ENCODE measurements around the gene GPR153. TPM values are rescaled to one million over a fixed set of nuclear protein-coding genes. Genes with fewer than 3 reads are reported as not detected.

GPR153 gene
- polyA plus RNA-seq, 1 donor from 2014 or later, result 26.9 TPM

DNA sequence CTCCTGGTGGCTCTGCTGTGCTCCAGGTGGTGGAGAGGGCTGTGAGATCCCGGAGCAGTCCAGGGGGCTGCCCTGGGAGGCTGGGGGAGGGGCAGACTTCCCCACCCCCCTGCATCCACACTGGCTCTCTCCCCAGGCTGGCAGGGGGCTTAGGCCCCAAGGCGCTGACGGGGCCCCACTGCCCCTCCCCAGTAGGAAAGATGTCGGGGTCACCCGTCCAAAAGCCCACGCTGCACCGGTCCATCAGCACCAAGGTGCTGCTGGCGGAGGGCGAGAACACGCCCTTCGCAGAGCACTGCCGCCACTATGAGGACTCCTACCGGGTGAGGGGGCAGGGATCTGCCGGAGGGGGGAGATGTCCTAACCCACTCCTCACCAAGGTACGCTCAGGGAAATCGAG, 49.2 kb downstream of the GPR153 start:
- Histone ChIP-seq H3K4me3 (ENCODE audit: low read length) (no peak overlapping the region), H3F3A (ENCODE audit: insufficient read depth, low read length, poor library complexity, severe bottlenecking) (no peaks in the 10 kb centered on the region), H3K79me2 (replicated peaks; ENCODE audit: insufficient read depth, low read length) (no peaks in the 10 kb centered on the region), H3K9ac (ENCODE audit: low read length) (no peak overlapping the region), H3K9me3 (ENCODE audit: low read length) (no peaks in the 10 kb centered on the region), H4K20me1 (ENCODE audit: insufficient read depth) (no peaks in the 10 kb centered on the region), H2AFZ (ENCODE audit: low read depth, low read length) (no peak overlapping the region), H3K36me3 (ENCODE audit: insufficient read depth, low read length) (no peaks in the 10 kb centered on the region), H3K27ac (ENCODE audit: low read length) (no peak overlapping the region), H3K4me2 (ENCODE audit: low read length) (no peak overlapping the region), H3K27me3 (ENCODE audit: insufficient read depth, low read depth, low read length) (peaks cover 21% of the 10 kb centered on the region), H3K9me2 (ENCODE audit: insufficient read depth, low read length) (no peaks in the 10 kb centered on the region)
- TF ChIP-seq TAF1 (IDR thresholded peaks at IDR 0.05; ENCODE audit: low read depth), result no peak
- TF ChIP-seq, protein P1, sequence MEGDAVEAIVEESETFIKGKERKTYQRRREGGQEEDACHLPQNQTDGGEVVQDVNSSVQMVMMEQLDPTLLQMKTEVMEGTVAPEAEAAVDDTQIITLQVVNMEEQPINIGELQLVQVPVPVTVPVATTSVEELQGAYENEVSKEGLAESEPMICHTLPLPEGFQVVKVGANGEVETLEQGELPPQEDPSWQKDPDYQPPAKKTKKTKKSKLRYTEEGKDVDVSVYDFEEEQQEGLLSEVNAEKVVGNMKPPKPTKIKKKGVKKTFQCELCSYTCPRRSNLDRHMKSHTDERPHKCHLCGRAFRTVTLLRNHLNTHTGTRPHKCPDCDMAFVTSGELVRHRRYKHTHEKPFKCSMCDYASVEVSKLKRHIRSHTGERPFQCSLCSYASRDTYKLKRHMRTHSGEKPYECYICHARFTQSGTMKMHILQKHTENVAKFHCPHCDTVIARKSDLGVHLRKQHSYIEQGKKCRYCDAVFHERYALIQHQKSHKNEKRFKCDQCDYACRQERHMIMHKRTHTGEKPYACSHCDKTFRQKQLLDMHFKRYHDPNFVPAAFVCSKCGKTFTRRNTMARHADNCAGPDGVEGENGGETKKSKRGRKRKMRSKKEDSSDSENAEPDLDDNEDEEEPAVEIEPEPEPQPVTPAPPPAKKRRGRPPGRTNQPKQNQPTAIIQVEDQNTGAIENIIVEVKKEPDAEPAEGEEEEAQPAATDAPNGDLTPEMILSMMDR (IDR thresholded peaks at IDR 0.05; ENCODE audit: poor library complexity, severe bottlenecking), result no peak
- TF ChIP-seq MXI1 (conservative IDR thresholded peaks at IDR 0.05; ENCODE audit: poor library complexity, severe bottlenecking), result no peak
- TF ChIP-seq, protein P2, sequence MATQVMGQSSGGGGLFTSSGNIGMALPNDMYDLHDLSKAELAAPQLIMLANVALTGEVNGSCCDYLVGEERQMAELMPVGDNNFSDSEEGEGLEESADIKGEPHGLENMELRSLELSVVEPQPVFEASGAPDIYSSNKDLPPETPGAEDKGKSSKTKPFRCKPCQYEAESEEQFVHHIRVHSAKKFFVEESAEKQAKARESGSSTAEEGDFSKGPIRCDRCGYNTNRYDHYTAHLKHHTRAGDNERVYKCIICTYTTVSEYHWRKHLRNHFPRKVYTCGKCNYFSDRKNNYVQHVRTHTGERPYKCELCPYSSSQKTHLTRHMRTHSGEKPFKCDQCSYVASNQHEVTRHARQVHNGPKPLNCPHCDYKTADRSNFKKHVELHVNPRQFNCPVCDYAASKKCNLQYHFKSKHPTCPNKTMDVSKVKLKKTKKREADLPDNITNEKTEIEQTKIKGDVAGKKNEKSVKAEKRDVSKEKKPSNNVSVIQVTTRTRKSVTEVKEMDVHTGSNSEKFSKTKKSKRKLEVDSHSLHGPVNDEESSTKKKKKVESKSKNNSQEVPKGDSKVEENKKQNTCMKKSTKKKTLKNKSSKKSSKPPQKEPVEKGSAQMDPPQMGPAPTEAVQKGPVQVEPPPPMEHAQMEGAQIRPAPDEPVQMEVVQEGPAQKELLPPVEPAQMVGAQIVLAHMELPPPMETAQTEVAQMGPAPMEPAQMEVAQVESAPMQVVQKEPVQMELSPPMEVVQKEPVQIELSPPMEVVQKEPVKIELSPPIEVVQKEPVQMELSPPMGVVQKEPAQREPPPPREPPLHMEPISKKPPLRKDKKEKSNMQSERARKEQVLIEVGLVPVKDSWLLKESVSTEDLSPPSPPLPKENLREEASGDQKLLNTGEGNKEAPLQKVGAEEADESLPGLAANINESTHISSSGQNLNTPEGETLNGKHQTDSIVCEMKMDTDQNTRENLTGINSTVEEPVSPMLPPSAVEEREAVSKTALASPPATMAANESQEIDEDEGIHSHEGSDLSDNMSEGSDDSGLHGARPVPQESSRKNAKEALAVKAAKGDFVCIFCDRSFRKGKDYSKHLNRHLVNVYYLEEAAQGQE (IDR thresholded peaks at IDR 0.05; ENCODE audit: borderline replicate concordance), result no peak
- no peak for TF ChIP-seq RAD21 (conservative IDR thresholded peaks at IDR 0.05)
- TF ChIP-seq SMC3 (conservative IDR thresholded peaks at IDR 0.05; ENCODE audit: poor library complexity), result no peak
- no peak for TF ChIP-seq POLR2AphosphoS5 (IDR thresholded peaks at IDR 0.05)
- no peak for TF ChIP-seq EP300 (conservative IDR thresholded peaks at IDR 0.05; ENCODE audit: poor library complexity, severe bottlenecking)
- no peak for TF ChIP-seq EZH2 (IDR thresholded peaks at IDR 0.05; ENCODE audit: borderline replicate concordance, insufficient read depth, low read length, poor library complexity, severe bottlenecking)

DNA sequence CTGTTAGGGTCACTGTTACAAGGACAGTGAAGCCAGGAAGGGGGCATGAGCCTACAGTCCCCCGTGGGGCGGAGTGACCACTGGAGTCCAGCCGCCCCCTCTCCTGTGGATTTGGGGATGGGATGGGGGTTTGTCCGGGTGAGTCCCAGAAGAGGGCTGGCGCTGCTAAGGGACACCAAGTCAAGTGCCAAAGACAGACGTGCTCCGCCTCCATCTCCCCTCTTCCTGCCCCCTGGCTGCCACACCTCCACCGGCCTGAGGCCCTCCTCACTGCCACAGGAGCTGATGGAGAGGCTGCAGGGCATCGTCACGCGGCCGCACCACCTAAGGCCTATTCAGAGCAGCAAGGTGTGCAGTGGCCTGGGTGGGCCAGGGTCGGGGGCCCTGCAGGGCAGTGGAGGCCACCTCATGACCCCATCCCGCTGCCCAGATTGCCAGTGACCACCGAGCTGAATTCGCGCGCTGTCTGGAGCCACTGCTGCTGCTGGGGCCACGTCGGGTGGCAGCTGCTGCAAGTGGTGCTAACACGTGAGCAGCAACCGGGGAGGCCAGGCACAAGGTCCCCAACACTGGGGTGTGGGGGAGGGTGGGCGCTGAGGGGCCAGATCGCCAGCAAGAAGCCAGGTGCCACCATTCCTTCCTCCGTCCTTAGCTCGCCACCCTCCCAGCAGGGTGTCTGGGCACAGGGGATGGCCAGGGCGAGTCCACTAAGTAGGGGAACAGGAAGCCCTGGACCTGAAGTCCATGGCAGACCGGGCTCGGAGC, 50.1 kb downstream of the GPR153 start:
- Histone ChIP-seq H3K4me2 (ENCODE audit: low read length) (no peak overlapping the region), H3K79me2 (replicated peaks; ENCODE audit: insufficient read depth, low read length) (no peaks in the 10 kb centered on the region), H3K9me3 (ENCODE audit: low read length) (no peaks in the 10 kb centered on the region), H3K9me2 (ENCODE audit: insufficient read depth, low read length) (no peaks in the 10 kb centered on the region), H2AFZ (ENCODE audit: low read depth, low read length) (no peak overlapping the region), H3K27ac (ENCODE audit: low read length) (no peak overlapping the region), H3K9ac (ENCODE audit: low read length) (no peak overlapping the region), H3K4me3 (ENCODE audit: low read length) (no peak overlapping the region), H3K27me3 (ENCODE audit: insufficient read depth, low read depth, low read length) (peaks cover 30% of the 10 kb centered on the region), H3F3A (ENCODE audit: insufficient read depth, low read length, poor library complexity, severe bottlenecking) (no peaks in the 10 kb centered on the region), H3K36me3 (ENCODE audit: insufficient read depth, low read length) (no peaks in the 10 kb centered on the region), H4K20me1 (ENCODE audit: insufficient read depth) (no peaks in the 10 kb centered on the region)
- no peak for TF ChIP-seq EZH2 (IDR thresholded peaks at IDR 0.05; ENCODE audit: borderline replicate concordance, insufficient read depth, low read length, poor library complexity, severe bottlenecking)
- no peak for TF ChIP-seq MXI1 (conservative IDR thresholded peaks at IDR 0.05; ENCODE audit: poor library complexity, severe bottlenecking)
- no peak for TF ChIP-seq EP300 (conservative IDR thresholded peaks at IDR 0.05; ENCODE audit: poor library complexity, severe bottlenecking)
- TF ChIP-seq TAF1 (IDR thresholded peaks at IDR 0.05; ENCODE audit: low read depth), result no peak
- no peak for TF ChIP-seq SMC3 (conservative IDR thresholded peaks at IDR 0.05; ENCODE audit: poor library complexity)
- no peak for TF ChIP-seq RAD21 (conservative IDR thresholded peaks at IDR 0.05)
- no peak for TF ChIP-seq POLR2AphosphoS5 (IDR thresholded peaks at IDR 0.05)
- TF ChIP-seq, protein P1 (IDR thresholded peaks at IDR 0.05; ENCODE audit: poor library complexity, severe bottlenecking), result no peak
- TF ChIP-seq, protein P2 (IDR thresholded peaks at IDR 0.05; ENCODE audit: borderline replicate concordance), result no peak

Measured in neural cell (in vitro differentiated cells).